Measurements from ENCODE around the gene SMARCC2. TPM values are rescaled to one million over a fixed set of nuclear protein-coding genes. Genes with fewer than 3 reads are reported as not detected.
A peak's percentile ranks its signal among the peaks of the same experiment; 100 is the strongest.

Gene SMARCC2
- polyA plus RNA-seq, 3 donors = 22.2 to 63.7 (median 43.5) TPM

DNA sequence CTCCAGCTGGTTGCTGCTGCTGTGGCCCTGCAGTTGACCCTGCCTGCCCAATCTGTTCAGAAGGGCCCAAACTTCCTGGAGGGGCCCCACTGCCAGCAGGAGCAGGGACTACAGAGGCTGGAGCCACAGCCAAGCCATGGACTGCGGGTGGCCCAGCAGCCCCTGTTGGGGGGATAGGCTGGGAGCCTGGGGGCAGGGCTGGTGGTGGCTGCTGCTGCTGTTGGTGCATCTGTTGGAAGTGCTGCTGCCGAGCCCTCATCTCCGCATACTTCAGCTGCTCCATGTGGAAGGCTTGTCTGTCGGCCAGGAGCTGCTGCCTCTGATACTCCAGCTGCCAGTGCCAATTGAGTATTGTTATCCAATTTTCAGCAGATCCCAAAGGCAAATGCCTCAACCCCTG lies 23.9 kb downstream of the SMARCC2 start:
- Histone ChIP-seq H3K4me1 (ENCODE audit: control insufficient read depth in 1 of 2, insufficient read depth in 2 of 2, low read length in 2 of 2) (peaks cover 12% of the 10 kb centered on the region in 2 donors), H3K27me3 (ENCODE audit: control insufficient read depth in 2 of 2, insufficient read depth in 2 of 2, low read length in 2 of 2) (no peaks in the 10 kb centered on the region), H2AFZ (ENCODE audit: insufficient read depth, low read depth, low read length, poor library complexity, severe bottlenecking) (no peak overlapping the region), H3K79me2 (ENCODE audit: insufficient read depth, low read length) (peaks cover 21% of the 10 kb centered on the region), H3K36me3 (replicated peaks in 1 of 2; ENCODE audit: control insufficient read depth in 1 of 2, insufficient read depth in 2 of 2, low read length in 2 of 2) (peaks cover 79 to 97% of the 10 kb centered on the region in 2 donors), H3K9ac (ENCODE audit: insufficient read depth, low read length, poor library complexity, severe bottlenecking) (no peak overlapping the region), H3K4me2 (replicated peaks; ENCODE audit: extremely low read depth, low read length, poor library complexity, severe bottlenecking) (no peak overlapping the region), H4K20me1 (ENCODE audit: insufficient read depth, low read length) (peaks cover 58% of the 10 kb centered on the region), H3K4me3 (replicated peaks in 1 of 3; ENCODE audit: low read depth in 2 of 3, low read length in 3 of 3) (no peak overlapping the region), H3K27ac (ENCODE audit: low read depth in 1 of 2, low read length in 2 of 2) (no peak overlapping the region), H3K9me3 (replicated peaks in 1 of 2; ENCODE audit: control insufficient read depth in 1 of 2, insufficient read depth in 1 of 2, low read length in 2 of 2) (no peaks in the 10 kb centered on the region)
- TF ChIP-seq, protein P1, sequence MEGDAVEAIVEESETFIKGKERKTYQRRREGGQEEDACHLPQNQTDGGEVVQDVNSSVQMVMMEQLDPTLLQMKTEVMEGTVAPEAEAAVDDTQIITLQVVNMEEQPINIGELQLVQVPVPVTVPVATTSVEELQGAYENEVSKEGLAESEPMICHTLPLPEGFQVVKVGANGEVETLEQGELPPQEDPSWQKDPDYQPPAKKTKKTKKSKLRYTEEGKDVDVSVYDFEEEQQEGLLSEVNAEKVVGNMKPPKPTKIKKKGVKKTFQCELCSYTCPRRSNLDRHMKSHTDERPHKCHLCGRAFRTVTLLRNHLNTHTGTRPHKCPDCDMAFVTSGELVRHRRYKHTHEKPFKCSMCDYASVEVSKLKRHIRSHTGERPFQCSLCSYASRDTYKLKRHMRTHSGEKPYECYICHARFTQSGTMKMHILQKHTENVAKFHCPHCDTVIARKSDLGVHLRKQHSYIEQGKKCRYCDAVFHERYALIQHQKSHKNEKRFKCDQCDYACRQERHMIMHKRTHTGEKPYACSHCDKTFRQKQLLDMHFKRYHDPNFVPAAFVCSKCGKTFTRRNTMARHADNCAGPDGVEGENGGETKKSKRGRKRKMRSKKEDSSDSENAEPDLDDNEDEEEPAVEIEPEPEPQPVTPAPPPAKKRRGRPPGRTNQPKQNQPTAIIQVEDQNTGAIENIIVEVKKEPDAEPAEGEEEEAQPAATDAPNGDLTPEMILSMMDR (IDR thresholded peaks at IDR 0.05) = no peak
- no peak for DNase-seq
- no peak overlapping the region for H3K4me3 Mint-ChIP-seq
- peaks cover 0 to 4% (median 2%) of the 10 kb centered on the region in 3 donors for H3K27me3 Mint-ChIP-seq (ENCODE audit: low read depth in 3 of 3)
- intact Hi-C loops (cut with micrococcal nuclease) = no loop called here
- peaks cover 81 to 97% of the 10 kb centered on the region in 2 donors for H3K36me3 Mint-ChIP-seq
- peak overlapping the region in 2 of 7 donors; percentile 8 to 31 for H3K27ac Mint-ChIP-seq
- H3K4me1 Mint-ChIP-seq = peaks cover 13% of the 10 kb centered on the region
- H3K9me3 Mint-ChIP-seq = no peaks in the 10 kb centered on the region
- 100% methylated on average over 3 of the region's 4 CpGs for WGBS (ENCODE audit: insufficient coverage)

DNA sequence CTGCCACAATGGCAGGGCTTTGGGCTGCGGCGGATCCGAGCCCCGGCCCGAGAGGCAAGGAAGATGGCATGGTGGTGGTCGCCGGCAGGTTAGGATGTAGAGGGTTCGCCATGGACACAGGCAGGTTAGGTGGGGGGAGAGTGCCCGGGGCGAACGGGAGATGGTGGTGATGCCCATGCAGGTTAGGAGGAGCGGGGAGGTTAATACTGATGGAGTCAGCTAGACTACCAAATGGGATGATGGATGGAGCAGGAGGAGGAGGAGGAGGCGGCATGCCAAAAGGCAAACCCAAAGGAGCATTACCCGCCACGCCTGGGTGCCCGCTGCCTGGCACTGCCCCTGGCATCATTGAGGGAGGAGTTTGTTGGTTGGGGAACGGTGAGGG lies 24.9 kb downstream of the SMARCC2 start:
- H3K79me2 ChIP-seq (ENCODE audit: insufficient read depth, low read length) = peaks cover 31% of the 10 kb centered on the region
- Mint-ChIP-seq H3K27ac (peak overlapping the region in 3 of 7 donors; percentile 19 to 58 (median 23)), H3K4me3 (no peak overlapping the region), H3K27me3 (ENCODE audit: low read depth in 3 of 3) (peaks cover 0 to 4% (median 0%) of the 10 kb centered on the region in 3 donors), H3K4me1 (peaks cover 24% of the 10 kb centered on the region), H3K9me3 (no peaks in the 10 kb centered on the region), H3K36me3 (peaks cover 77 to 94% of the 10 kb centered on the region in 2 donors)
- no peak overlapping the region for H3K27ac ChIP-seq (ENCODE audit: low read depth in 1 of 2, low read length in 2 of 2)
- H4K20me1 ChIP-seq (ENCODE audit: insufficient read depth, low read length) = peaks cover 68% of the 10 kb centered on the region
- peaks cover 22% of the 10 kb centered on the region in 2 donors for H3K4me1 ChIP-seq (ENCODE audit: control insufficient read depth in 1 of 2, insufficient read depth in 2 of 2, low read length in 2 of 2)
- intact Hi-C loops (cut with micrococcal nuclease) = loop anchor here in 1 of 2 donors (5.0 kb wide), 1 partner anchor 37 kb away; the partner anchor contains the start of gene ESYT1
- H3K4me3 ChIP-seq (replicated peaks in 1 of 3; ENCODE audit: low read depth in 2 of 3, low read length in 3 of 3) = no peak overlapping the region
- DNase-seq = no peak
- no peak overlapping the region for H2AFZ ChIP-seq (ENCODE audit: insufficient read depth, low read depth, low read length, poor library complexity, severe bottlenecking)
- H3K4me2 ChIP-seq (replicated peaks; ENCODE audit: extremely low read depth, low read length, poor library complexity, severe bottlenecking) = no peak overlapping the region
- H3K27me3 ChIP-seq (ENCODE audit: control insufficient read depth in 2 of 2, insufficient read depth in 2 of 2, low read length in 2 of 2) = no peaks in the 10 kb centered on the region
- H3K36me3 ChIP-seq (replicated peaks in 1 of 2; ENCODE audit: control insufficient read depth in 1 of 2, insufficient read depth in 2 of 2, low read length in 2 of 2) = peaks cover 77 to 94% of the 10 kb centered on the region in 2 donors
- no peak overlapping the region for H3K9ac ChIP-seq (ENCODE audit: insufficient read depth, low read length, poor library complexity, severe bottlenecking)
- TF ChIP-seq, protein P1 (IDR thresholded peaks at IDR 0.05) = no peak
- 98% methylated on average over 16 of the region's 17 CpGs for WGBS (ENCODE audit: insufficient coverage)
- H3K9me3 ChIP-seq (replicated peaks in 1 of 2; ENCODE audit: control insufficient read depth in 1 of 2, insufficient read depth in 1 of 2, low read length in 2 of 2) = no peaks in the 10 kb centered on the region

All from CD14-positive monocyte (primary cell).